ENCODE data around the gene NPTX1.

NPTX1 gene

GRCh38 chr17:80478487-80479245 is 2.3 kb upstream of the NPTX1 start:
- no peak for DNase-seq (ENCODE audit: low read depth)

GRCh38 chr17:80477647-80478478 is 1.5 kb upstream of the NPTX1 start:
- no peak for DNase-seq (ENCODE audit: low read depth)

- DNase-seq (ENCODE audit: low read depth), result no peak
These were observed 655 bp upstream of the NPTX1 start for GRCh38 chr17:80476877-80477646.

- DNase-seq (ENCODE audit: low read depth), result no peak
These were observed 1.2 kb downstream of the NPTX1 start for GRCh38 chr17:80474961-80475909.

- DNase-seq (ENCODE audit: low read depth), result no peak
These were observed 2.0 kb downstream of the NPTX1 start for GRCh38 chr17:80474231-80474960.

- DNase-seq (ENCODE audit: low read depth), result no peak
These were observed 2.7 kb downstream of the NPTX1 start for GRCh38 chr17:80473701-80474100.

- DNase-seq (ENCODE audit: low read depth), result no peak
These were observed 3.4 kb downstream of the NPTX1 start for GRCh38 chr17:80472996-80473395.

- no peak for DNase-seq (ENCODE audit: low read depth)
These were observed 4.5 kb downstream of the NPTX1 start for GRCh38 chr17:80471922-80472321.

- DNase-seq (ENCODE audit: low read depth), result no peak
These were observed 5.8 kb downstream of the NPTX1 start for GRCh38 chr17:80470603-80471002.

- DNase-seq (ENCODE audit: low read depth), result no peak
These were observed 6.7 kb downstream of the NPTX1 start for GRCh38 chr17:80469667-80470066.

GRCh38 chr17:80468781-80469493 is 7.5 kb downstream of the NPTX1 start:
- DNase-seq (ENCODE audit: low read depth), result no peak

- no peak for DNase-seq (ENCODE audit: low read depth)
These were observed 8.2 kb downstream of the NPTX1 start for GRCh38 chr17:80468242-80468641.

- DNase-seq (ENCODE audit: low read depth), result no peak
These were observed 10.2 kb downstream of the NPTX1 start for GRCh38 chr17:80466188-80466705.

- DNase-seq (ENCODE audit: low read depth), result no peak
These were observed 11.0 kb downstream of the NPTX1 start for GRCh38 chr17:80465327-80465974.

- DNase-seq (ENCODE audit: low read depth), result no peak
These were observed 11.9 kb downstream of the NPTX1 start for GRCh38 chr17:80464486-80464885.

- DNase-seq (ENCODE audit: low read depth), result no peak
These were observed 12.5 kb downstream of the NPTX1 start for GRCh38 chr17:80463784-80464400.

GRCh38 chr17:80461528-80462160 is 14.8 kb downstream of the NPTX1 start:
- DNase-seq (ENCODE audit: low read depth), result no peak

- DNase-seq (ENCODE audit: low read depth), result no peak
These were observed 16.0 kb downstream of the NPTX1 start for GRCh38 chr17:80460429-80460834.
